Stomach smooth muscle (tissue), 2 donors: ENCODE data around the gene KRTAP19-8.

Experiments
- H3K27ac ChIP-seq: one replicate; pipeline ENCODE4 v1.7.0; 2013; ENCODE audit warnings: mild to moderate bottlenecking, low read length, inconsistent platforms
- H3K27me3 ChIP-seq, 2 donors: one replicate each; pipeline ENCODE4 v1.7.0; 2013; ENCODE audit warnings: low read length in 2 of 2; ENCODE audit not compliant: insufficient read depth in 2 of 2, control insufficient read depth in 1 of 2
- H3K36me3 ChIP-seq, 2 donors: one replicate each; pipeline ENCODE4 v1.7.0; 2013; ENCODE audit warnings: low read length in 2 of 2; ENCODE audit not compliant: control insufficient read depth in 2 of 2, insufficient read depth in 2 of 2
- H3K4me1 ChIP-seq: one replicate; pipeline ENCODE4 v1.7.0; 2013; ENCODE audit warnings: low read length; ENCODE audit not compliant: control insufficient read depth, insufficient read depth
- H3K4me3 ChIP-seq, 2 donors: one replicate each; pipeline ENCODE4 v1.7.0; 2013; ENCODE audit warnings: low read length in 2 of 2
- H3K9ac ChIP-seq, 2 donors: one replicate each; pipeline ENCODE4 v1.7.0; 2013; ENCODE audit warnings: low read length in 2 of 2, mild to moderate bottlenecking in 1 of 2
- H3K9me3 ChIP-seq, 2 donors: one replicate each; pipeline ENCODE4 v1.7.0; 2013; ENCODE audit warnings: low read length in 2 of 2; ENCODE audit not compliant: control insufficient read depth in 2 of 2
- donor health status: healthy.
- donor health status: Pancreatic carcinoma.

Gene KRTAP19-8

GRCh38 chr21:31038376-31038775, at the start of gene KRTAP19-8:
KRTAP19-8 (minus strand) TSS chr21:31038476; CDS start chr21:31038443, 33 bp downstream.
- H3K27ac ChIP-seq: no peak within 1 kb of the TSS
- no peak within 1 kb of the TSS for H3K4me3 ChIP-seq
- no peak within 1 kb of the TSS for H3K9ac ChIP-seq
- no peaks in the 10 kb centered on the region for H3K4me1 ChIP-seq
- H3K27me3 ChIP-seq: no peaks in the 10 kb centered on the region
- no peaks in the 10 kb centered on the region for H3K36me3 ChIP-seq
- H3K9me3 ChIP-seq: peaks cover 2 to 4% of the 10 kb centered on the region in 2 donors

- Histone ChIP-seq H3K4me1 (no peaks in the 10 kb centered on the region), H3K4me3 (no peak overlapping the region), H3K9me3 (no peaks in the 10 kb centered on the region), H3K27me3 (no peaks in the 10 kb centered on the region), H3K36me3 (no peaks in the 10 kb centered on the region), H3K9ac (no peak overlapping the region), H3K27ac (no peak overlapping the region)
These were observed 49.6 kb upstream of the KRTAP19-8 start for GRCh38 chr21:31087639-31088473.

GRCh38 chr21:31084689-31085088, 46.4 kb upstream of the KRTAP19-8 start:
- no peaks in the 10 kb centered on the region for H3K9me3 ChIP-seq
- H3K4me1 ChIP-seq: no peaks in the 10 kb centered on the region
- H3K9ac ChIP-seq: no peak overlapping the region
- no peak overlapping the region for H3K27ac ChIP-seq
- H3K4me3 ChIP-seq: no peak overlapping the region
- no peaks in the 10 kb centered on the region for H3K36me3 ChIP-seq
- peaks cover 0 to 2% of the 10 kb centered on the region in 2 donors for H3K27me3 ChIP-seq

GRCh38 chr21:31078796-31079195, 40.5 kb upstream of the KRTAP19-8 start:
- Histone ChIP-seq H3K4me3 (no peak overlapping the region), H3K9ac (no peak overlapping the region), H3K4me1 (no peaks in the 10 kb centered on the region), H3K9me3 (no peaks in the 10 kb centered on the region), H3K27me3 (peaks cover 0 to 2% of the 10 kb centered on the region in 2 donors), H3K27ac (no peak overlapping the region), H3K36me3 (no peaks in the 10 kb centered on the region)

- no peaks in the 10 kb centered on the region for H3K9me3 ChIP-seq
- H3K9ac ChIP-seq: no peak overlapping the region
- no peak overlapping the region for H3K4me3 ChIP-seq
- H3K27ac ChIP-seq: no peak overlapping the region
- no peaks in the 10 kb centered on the region for H3K4me1 ChIP-seq
- no peaks in the 10 kb centered on the region for H3K36me3 ChIP-seq
- H3K27me3 ChIP-seq: peaks cover 0 to 2% of the 10 kb centered on the region in 2 donors
These were observed 39.9 kb upstream of the KRTAP19-8 start for GRCh38 chr21:31078216-31078615.

- Histone ChIP-seq H3K4me1 (no peaks in the 10 kb centered on the region), H3K27ac (no peak overlapping the region), H3K4me3 (no peak overlapping the region), H3K27me3 (peaks cover 0 to 2% of the 10 kb centered on the region in 2 donors), H3K9me3 (no peaks in the 10 kb centered on the region), H3K36me3 (no peaks in the 10 kb centered on the region), H3K9ac (no peak overlapping the region)
These were observed 37.6 kb upstream of the KRTAP19-8 start for GRCh38 chr21:31075848-31076247.

GRCh38 chr21:31072533-31072932, 34.3 kb upstream of the KRTAP19-8 start:
- no peaks in the 10 kb centered on the region for H3K4me1 ChIP-seq
- H3K4me3 ChIP-seq: no peak overlapping the region
- no peaks in the 10 kb centered on the region for H3K27me3 ChIP-seq
- no peaks in the 10 kb centered on the region for H3K9me3 ChIP-seq
- no peak overlapping the region for H3K27ac ChIP-seq
- no peak overlapping the region for H3K9ac ChIP-seq
- no peaks in the 10 kb centered on the region for H3K36me3 ChIP-seq

- Histone ChIP-seq H3K27ac (no peak overlapping the region), H3K9ac (no peak overlapping the region), H3K27me3 (no peaks in the 10 kb centered on the region), H3K4me1 (no peaks in the 10 kb centered on the region), H3K36me3 (no peaks in the 10 kb centered on the region), H3K9me3 (no peaks in the 10 kb centered on the region), H3K4me3 (no peak overlapping the region)
These were observed 26.5 kb upstream of the KRTAP19-8 start for GRCh38 chr21:31064803-31065202.

GRCh38 chr21:31052489-31053142, 14.3 kb upstream of the KRTAP19-8 start:
- no peaks in the 10 kb centered on the region for H3K9me3 ChIP-seq
- no peak overlapping the region for H3K9ac ChIP-seq
- H3K36me3 ChIP-seq: no peaks in the 10 kb centered on the region
- H3K4me1 ChIP-seq: no peaks in the 10 kb centered on the region
- no peaks in the 10 kb centered on the region for H3K27me3 ChIP-seq
- H3K27ac ChIP-seq: no peak overlapping the region
- no peak overlapping the region for H3K4me3 ChIP-seq

- Histone ChIP-seq H3K27ac (no peak overlapping the region), H3K4me3 (no peak overlapping the region), H3K9ac (no peak overlapping the region), H3K9me3 (no peaks in the 10 kb centered on the region), H3K27me3 (no peaks in the 10 kb centered on the region), H3K4me1 (no peaks in the 10 kb centered on the region), H3K36me3 (no peaks in the 10 kb centered on the region)
These were observed 12.4 kb upstream of the KRTAP19-8 start for GRCh38 chr21:31050577-31051157.
